PC-3 (cell line): ENCODE measurements around the gene MATCAP1.

Source experiments
- EZH2 ChIP-seq: fragments of 300-600 bp; sonication (generic); IDR thresholded peaks from one replicate; pipeline ENCODE4 v1.6.1; 2017; ENCODE audit warnings: antibody characterized with exemption, mild to moderate bottlenecking, low read length; ENCODE audit not compliant: unreplicated experiment
- TF ChIP-seq, protein P1 (sequence below): fragments of 300-600 bp; sonication (generic); conservative IDR thresholded peaks from 2 replicates; pipeline ENCODE4 v1.5.1; 2017; ENCODE audit warnings: antibody characterized with exemption, low read depth, mild to moderate bottlenecking, low read length

DNA sequence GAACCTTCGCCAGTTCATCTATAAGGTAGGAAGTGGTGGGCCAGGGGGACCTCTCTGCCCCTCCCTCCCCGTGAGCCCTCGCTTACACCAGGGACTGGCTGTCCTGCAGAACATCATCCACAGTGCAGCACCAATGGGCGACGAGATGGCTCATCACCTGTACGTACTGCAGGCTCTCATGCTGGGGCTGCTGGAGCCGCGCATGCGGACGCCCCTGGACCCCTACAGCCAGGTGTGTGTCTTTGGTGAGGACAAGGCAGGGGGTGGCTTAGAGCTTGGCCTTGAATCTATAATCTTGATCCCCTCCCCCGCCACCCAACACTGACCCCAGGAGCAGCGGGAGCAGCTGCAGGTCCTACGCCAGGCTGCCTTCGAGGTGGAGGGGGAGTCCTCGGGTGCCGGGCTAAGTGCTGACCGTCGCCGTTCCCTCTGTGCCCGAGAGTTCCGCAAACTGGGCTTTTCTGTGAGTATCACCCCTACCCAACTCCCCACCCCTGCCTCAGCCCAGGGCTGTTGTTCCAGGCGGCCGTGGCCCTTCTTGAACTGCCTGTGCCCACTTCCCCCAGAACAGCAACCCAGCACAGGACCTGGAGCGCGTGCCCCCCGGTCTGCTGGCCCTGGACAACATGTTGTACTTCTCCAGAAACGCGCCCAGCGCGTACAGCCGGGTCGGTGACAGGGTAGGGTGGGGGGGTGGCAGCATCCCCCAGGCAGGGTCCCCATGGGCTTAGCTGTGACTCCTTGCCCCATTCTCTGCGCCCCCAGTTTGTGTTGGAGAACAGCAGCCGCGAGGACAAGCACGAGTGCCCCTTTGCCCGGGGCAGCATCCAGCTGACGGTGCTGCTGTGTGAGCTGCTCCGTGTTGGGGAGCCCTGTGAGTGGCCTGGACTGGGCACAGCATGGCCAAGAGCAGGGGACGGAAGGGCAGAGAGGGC lies 17.9 kb upstream of the MATCAP1 start:
- TF ChIP-seq, protein P1, sequence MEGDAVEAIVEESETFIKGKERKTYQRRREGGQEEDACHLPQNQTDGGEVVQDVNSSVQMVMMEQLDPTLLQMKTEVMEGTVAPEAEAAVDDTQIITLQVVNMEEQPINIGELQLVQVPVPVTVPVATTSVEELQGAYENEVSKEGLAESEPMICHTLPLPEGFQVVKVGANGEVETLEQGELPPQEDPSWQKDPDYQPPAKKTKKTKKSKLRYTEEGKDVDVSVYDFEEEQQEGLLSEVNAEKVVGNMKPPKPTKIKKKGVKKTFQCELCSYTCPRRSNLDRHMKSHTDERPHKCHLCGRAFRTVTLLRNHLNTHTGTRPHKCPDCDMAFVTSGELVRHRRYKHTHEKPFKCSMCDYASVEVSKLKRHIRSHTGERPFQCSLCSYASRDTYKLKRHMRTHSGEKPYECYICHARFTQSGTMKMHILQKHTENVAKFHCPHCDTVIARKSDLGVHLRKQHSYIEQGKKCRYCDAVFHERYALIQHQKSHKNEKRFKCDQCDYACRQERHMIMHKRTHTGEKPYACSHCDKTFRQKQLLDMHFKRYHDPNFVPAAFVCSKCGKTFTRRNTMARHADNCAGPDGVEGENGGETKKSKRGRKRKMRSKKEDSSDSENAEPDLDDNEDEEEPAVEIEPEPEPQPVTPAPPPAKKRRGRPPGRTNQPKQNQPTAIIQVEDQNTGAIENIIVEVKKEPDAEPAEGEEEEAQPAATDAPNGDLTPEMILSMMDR, result no peak
- no peak for TF ChIP-seq EZH2
